ENCODE results near the gene ARHGAP9.

ARHGAP9 gene

DNA sequence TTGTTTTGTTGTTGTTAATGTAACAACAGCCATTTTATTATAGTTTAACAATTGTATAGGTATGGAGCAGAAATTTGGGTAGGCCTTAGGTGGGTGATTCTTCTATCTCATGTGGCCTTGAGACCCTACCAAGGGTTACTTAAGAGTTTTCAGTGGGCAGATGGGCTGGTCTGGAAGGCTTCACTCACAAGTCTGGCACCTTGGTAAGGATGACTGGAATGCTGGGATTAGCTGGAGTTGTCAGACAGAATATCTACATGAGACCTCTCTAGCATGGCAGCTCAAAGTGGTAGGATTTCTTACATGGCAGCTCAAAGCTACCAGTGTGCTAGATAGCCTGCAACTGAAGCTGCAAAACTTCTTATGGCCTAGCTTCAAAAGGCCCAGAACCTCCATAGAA is 6.0 kb upstream of the ARHGAP9 start:
- Histone ChIP-seq H3K79me2 (ENCODE audit: insufficient read depth, low read length) (peaks cover 27% of the 10 kb centered on the region), H3K36me3 (ENCODE audit: insufficient read depth, low read length) (peaks cover 8% of the 10 kb centered on the region; the same call in 1 of the 2 replicates), H3K9ac (ENCODE audit: low read depth, low read length, poor library complexity, severe bottlenecking) (no peak overlapping the region), H3K9me3 (ENCODE audit: insufficient read depth, low read depth, low read length) (no peaks in the 10 kb centered on the region), H4K20me1 (ENCODE audit: insufficient read depth, low read length, poor library complexity, severe bottlenecking) (peaks cover 23% of the 10 kb centered on the region), H3F3A (ENCODE audit: low read depth) (0 out of 2 replicates have a peak, but pooled peaks cover 3% of the 10 kb centered on the region), H2AFZ (ENCODE audit: low read length) (no peak overlapping the region), H3K4me3 (ENCODE audit: low read length, poor library complexity, severe bottlenecking) (no peak overlapping the region), H3K9me2 (replicated peaks; ENCODE audit: low read depth, low read length) (no peaks in the 10 kb centered on the region), H3K4me1 (ENCODE audit: insufficient read depth, low read length, poor library complexity, severe bottlenecking) (peaks cover 25% of the 10 kb centered on the region), H3K27me3 (ENCODE audit: insufficient read depth, low read length, poor library complexity, severe bottlenecking) (no peaks in the 10 kb centered on the region), H3K4me2 (ENCODE audit: low read depth, low read length, poor library complexity, severe bottlenecking) (no peak overlapping the region)
- TF ChIP-seq EZH2phosphoT487 (IDR thresholded peaks at IDR 0.05; ENCODE audit: borderline replicate concordance), result no peak
- TF ChIP-seq, protein P1, sequence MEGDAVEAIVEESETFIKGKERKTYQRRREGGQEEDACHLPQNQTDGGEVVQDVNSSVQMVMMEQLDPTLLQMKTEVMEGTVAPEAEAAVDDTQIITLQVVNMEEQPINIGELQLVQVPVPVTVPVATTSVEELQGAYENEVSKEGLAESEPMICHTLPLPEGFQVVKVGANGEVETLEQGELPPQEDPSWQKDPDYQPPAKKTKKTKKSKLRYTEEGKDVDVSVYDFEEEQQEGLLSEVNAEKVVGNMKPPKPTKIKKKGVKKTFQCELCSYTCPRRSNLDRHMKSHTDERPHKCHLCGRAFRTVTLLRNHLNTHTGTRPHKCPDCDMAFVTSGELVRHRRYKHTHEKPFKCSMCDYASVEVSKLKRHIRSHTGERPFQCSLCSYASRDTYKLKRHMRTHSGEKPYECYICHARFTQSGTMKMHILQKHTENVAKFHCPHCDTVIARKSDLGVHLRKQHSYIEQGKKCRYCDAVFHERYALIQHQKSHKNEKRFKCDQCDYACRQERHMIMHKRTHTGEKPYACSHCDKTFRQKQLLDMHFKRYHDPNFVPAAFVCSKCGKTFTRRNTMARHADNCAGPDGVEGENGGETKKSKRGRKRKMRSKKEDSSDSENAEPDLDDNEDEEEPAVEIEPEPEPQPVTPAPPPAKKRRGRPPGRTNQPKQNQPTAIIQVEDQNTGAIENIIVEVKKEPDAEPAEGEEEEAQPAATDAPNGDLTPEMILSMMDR (conservative IDR thresholded peaks at IDR 0.05; ENCODE audit: low read length), result no peak

DNA sequence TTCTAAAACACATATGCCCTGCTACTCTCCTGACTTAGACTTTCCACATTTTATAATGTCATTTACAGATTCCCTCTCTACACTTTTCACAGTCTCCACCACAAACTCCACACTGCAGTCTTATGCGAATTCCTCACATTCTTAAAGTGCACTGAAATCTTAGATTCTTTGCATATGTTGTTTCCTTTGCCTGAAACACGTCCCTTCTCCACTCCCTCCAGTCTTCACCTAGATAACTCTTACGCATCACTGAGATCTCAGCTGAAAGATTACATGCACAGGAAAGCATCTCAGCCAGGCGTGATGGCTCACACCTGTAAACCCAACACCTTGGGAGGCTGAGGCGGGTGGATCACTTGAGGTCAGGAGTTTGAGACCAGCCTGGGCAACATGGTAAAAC is 3.8 kb upstream of the ARHGAP9 start:
- H3K4me2 ChIP-seq (ENCODE audit: low read depth, low read length, poor library complexity, severe bottlenecking), result no peak overlapping the region
- H3F3A ChIP-seq (ENCODE audit: low read depth), result peaks cover 8% of the 10 kb centered on the region; the same call in 1 of the 2 replicates
- peaks cover 32% of the 10 kb centered on the region for H3K4me1 ChIP-seq (ENCODE audit: insufficient read depth, low read length, poor library complexity, severe bottlenecking)
- H3K4me3 ChIP-seq (ENCODE audit: low read length, poor library complexity, severe bottlenecking), result no peak overlapping the region
- no peaks in the 10 kb centered on the region for H3K36me3 ChIP-seq (ENCODE audit: insufficient read depth, low read length)
- H3K9ac ChIP-seq (ENCODE audit: low read depth, low read length, poor library complexity, severe bottlenecking), result no peak overlapping the region
- H3K9me2 ChIP-seq (replicated peaks; ENCODE audit: low read depth, low read length), result no peaks in the 10 kb centered on the region
- H4K20me1 ChIP-seq (ENCODE audit: insufficient read depth, low read length, poor library complexity, severe bottlenecking), result peaks cover 3% of the 10 kb centered on the region
- H3K27me3 ChIP-seq (ENCODE audit: insufficient read depth, low read length, poor library complexity, severe bottlenecking), result no peaks in the 10 kb centered on the region
- 0 out of 2 replicates have a peak overlapping the region, but pooled peaks have one; percentile 52 for H2AFZ ChIP-seq (ENCODE audit: low read length)
- H3K79me2 ChIP-seq (ENCODE audit: insufficient read depth, low read length), result peaks cover 12% of the 10 kb centered on the region
- TF ChIP-seq EZH2phosphoT487 (IDR thresholded peaks at IDR 0.05; ENCODE audit: borderline replicate concordance), result no peak
- TF ChIP-seq, protein P1 (conservative IDR thresholded peaks at IDR 0.05; ENCODE audit: low read length), result no peak
- no peaks in the 10 kb centered on the region for H3K9me3 ChIP-seq (ENCODE audit: insufficient read depth, low read depth, low read length)

DNA sequence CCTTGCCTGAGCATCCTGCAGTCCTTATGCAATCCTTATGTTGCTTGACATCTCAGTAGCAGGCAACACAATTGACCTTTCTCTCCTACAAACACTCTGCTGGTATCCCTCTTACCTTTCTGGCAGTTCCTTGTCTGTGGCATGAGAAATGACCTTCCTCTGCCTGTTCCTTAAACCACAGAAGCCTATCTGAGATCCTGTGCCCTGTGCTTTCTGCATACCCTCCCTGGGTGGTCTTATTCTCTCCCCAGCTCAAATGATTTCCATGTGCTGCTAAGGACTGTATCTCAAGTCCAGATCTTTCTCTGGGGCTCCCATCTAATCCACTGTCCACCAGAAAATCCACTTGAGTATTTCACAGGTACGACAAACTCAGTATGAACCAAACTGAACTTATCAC is 2.0 kb upstream of the ARHGAP9 start:
- H3K9ac ChIP-seq (ENCODE audit: low read depth, low read length, poor library complexity, severe bottlenecking), result no peak overlapping the region
- peaks cover 8% of the 10 kb centered on the region; the same call in 1 of the 2 replicates for H3F3A ChIP-seq (ENCODE audit: low read depth)
- H3K4me2 ChIP-seq (ENCODE audit: low read depth, low read length, poor library complexity, severe bottlenecking), result no peak overlapping the region
- H3K36me3 ChIP-seq (ENCODE audit: insufficient read depth, low read length), result no peaks in the 10 kb centered on the region
- H3K9me3 ChIP-seq (ENCODE audit: insufficient read depth, low read depth, low read length), result no peaks in the 10 kb centered on the region
- no peak for TF ChIP-seq EZH2phosphoT487 (IDR thresholded peaks at IDR 0.05; ENCODE audit: borderline replicate concordance)
- TF ChIP-seq, protein P1 (conservative IDR thresholded peaks at IDR 0.05; ENCODE audit: low read length), result no peak
- H4K20me1 ChIP-seq (ENCODE audit: insufficient read depth, low read length, poor library complexity, severe bottlenecking), result no peaks in the 10 kb centered on the region
- H3K4me1 ChIP-seq (ENCODE audit: insufficient read depth, low read length, poor library complexity, severe bottlenecking), result peaks cover 45% of the 10 kb centered on the region
- H2AFZ ChIP-seq (ENCODE audit: low read length), result no peak overlapping the region
- no peaks in the 10 kb centered on the region for H3K9me2 ChIP-seq (replicated peaks; ENCODE audit: low read depth, low read length)
- peaks cover 24% of the 10 kb centered on the region for H3K79me2 ChIP-seq (ENCODE audit: insufficient read depth, low read length)
- no peak overlapping the region for H3K4me3 ChIP-seq (ENCODE audit: low read length, poor library complexity, severe bottlenecking)
- no peaks in the 10 kb centered on the region for H3K27me3 ChIP-seq (ENCODE audit: insufficient read depth, low read length, poor library complexity, severe bottlenecking)

Data from Loucy (cell line).